ENCODE results near the gene C6.

DNA sequence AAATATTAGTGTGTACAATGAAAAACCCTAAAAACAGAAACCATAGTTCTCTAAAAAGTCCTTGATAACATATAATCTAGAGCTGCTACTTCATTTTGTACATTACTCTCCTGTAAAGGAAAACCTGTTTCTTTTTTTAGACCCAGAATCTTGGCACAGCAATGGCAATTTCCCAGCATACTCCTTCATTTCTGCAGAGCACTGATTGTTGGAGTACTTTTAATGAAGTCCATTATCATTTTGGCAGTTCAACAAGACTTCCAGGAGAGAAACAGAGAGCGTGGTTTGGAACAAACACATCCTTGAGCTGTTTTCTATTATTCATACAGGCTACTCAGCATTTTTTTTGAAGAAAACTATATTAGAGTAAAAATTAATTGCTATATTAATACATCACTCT, 119.5 kb downstream of the C6 start:
- TF ChIP-seq, protein P1, sequence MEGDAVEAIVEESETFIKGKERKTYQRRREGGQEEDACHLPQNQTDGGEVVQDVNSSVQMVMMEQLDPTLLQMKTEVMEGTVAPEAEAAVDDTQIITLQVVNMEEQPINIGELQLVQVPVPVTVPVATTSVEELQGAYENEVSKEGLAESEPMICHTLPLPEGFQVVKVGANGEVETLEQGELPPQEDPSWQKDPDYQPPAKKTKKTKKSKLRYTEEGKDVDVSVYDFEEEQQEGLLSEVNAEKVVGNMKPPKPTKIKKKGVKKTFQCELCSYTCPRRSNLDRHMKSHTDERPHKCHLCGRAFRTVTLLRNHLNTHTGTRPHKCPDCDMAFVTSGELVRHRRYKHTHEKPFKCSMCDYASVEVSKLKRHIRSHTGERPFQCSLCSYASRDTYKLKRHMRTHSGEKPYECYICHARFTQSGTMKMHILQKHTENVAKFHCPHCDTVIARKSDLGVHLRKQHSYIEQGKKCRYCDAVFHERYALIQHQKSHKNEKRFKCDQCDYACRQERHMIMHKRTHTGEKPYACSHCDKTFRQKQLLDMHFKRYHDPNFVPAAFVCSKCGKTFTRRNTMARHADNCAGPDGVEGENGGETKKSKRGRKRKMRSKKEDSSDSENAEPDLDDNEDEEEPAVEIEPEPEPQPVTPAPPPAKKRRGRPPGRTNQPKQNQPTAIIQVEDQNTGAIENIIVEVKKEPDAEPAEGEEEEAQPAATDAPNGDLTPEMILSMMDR (IDR thresholded peaks at IDR 0.05; ENCODE audit: insufficient read depth, low read length, poor library complexity, severe bottlenecking), result no peak
- no peak for TF ChIP-seq EZH2phosphoT487 (conservative IDR thresholded peaks at IDR 0.05; ENCODE audit: low read length)
